Spleen (tissue), 11 donors: ENCODE data around the gene CD200. TPM values are rescaled to one million over a fixed set of nuclear protein-coding genes. Genes with fewer than 3 reads are reported as not detected.

Experiments
- DNase-seq: peaks from one replicate; pipeline ENCODE4 v3.0.0-alpha.2; 2020
- H3K27ac ChIP-seq, 8 donors: fragments of 200-600 bp; sonication (generic) in 7 of 8; 1 replicate in 4 of 8; 2 replicates in 4 of 8; pipeline versions ENCODE4 v1.5.0 to v1.8.0; 2016 to 2021; ENCODE audit warnings: inconsistent platforms in 4 of 8, mild to moderate bottlenecking in 4 of 8, moderate library complexity in 1 of 8
- H3K27me3 ChIP-seq, 7 donors: fragments of 200-600 bp; sonication (generic) in 6 of 7; replicated peaks in 1 of 7; 1 replicate in 4 of 7; 2 replicates in 3 of 7; pipeline versions ENCODE4 v1.5.0 to v1.8.0; 2016 to 2021; ENCODE audit warnings: inconsistent platforms in 3 of 7, mild to moderate bottlenecking in 1 of 7
- H3K36me3 ChIP-seq, 6 donors: fragments of 200-600 bp; sonication (generic) in 5 of 6; 1 replicate in 4 of 6; 2 replicates in 2 of 6; pipeline versions ENCODE4 v1.5.0 to v1.8.0; 2016 to 2021; ENCODE audit warnings: inconsistent platforms in 2 of 6
- H3K4me1 ChIP-seq, 6 donors: fragments of 200-600 bp; sonication (generic) in 5 of 6; 1 replicate in 3 of 6; 2 replicates in 3 of 6; pipeline versions ENCODE4 v1.5.0 to v1.8.0; 2016 to 2021; ENCODE audit warnings: inconsistent platforms in 3 of 6
- H3K4me3 ChIP-seq, 8 donors: fragments of 200-600 bp; sonication (generic) in 7 of 8; 1 replicate in 4 of 8; 2 replicates in 4 of 8; pipeline versions ENCODE4 v1.5.0 to v1.8.0; 2016 to 2021; ENCODE audit warnings: inconsistent platforms in 4 of 8, mild to moderate bottlenecking in 4 of 8, moderate library complexity in 2 of 8
- H3K9me3 ChIP-seq, 8 donors: fragments of 200-600 bp; sonication (generic) in 7 of 8; 1 replicate in 4 of 8; 2 replicates in 4 of 8; pipeline versions ENCODE4 v1.5.0 to v1.8.0; 2016 to 2021; ENCODE audit warnings: inconsistent platforms in 4 of 8
- POLR2A ChIP-seq, 3 donors: fragments of 450-650 bp; IDR thresholded peaks; one replicate each; pipeline ENCODE4 v1.5.1; 2017; ENCODE audit warnings: antibody characterized with exemption in 3 of 3, mild to moderate bottlenecking in 1 of 3
- POLR2AphosphoS5 ChIP-seq, 3 donors: sonication (generic); formaldehyde crosslinking; IDR thresholded peaks; one replicate each; pipeline ENCODE4 v1.5.1; 2017; ENCODE audit warnings: antibody characterized with exemption in 3 of 3
- WGBS, 5 donors: extraction: QIAGEN DNeasy Blood & Tissue Kit in 3 of 5; methylation state at CpG; one replicate each; pipeline versions ENCODE4 v1.1.5 to v1.1.7; 2013 to 2018; 5-methylcytosine and 5-hydroxymethylcytosine counted together
- intact Hi-C: fragments of 100-400 bp; cut with DNase I; formaldehyde crosslinking; loops from one replicate; pipeline ENCODE4 v1.15.0; 2023; ENCODE audit warnings: low total_unique reads
- polyA plus RNA-seq, 3 donors: library from polyadenylated mRNA; stranded (reverse); fragments of 200-250 nt; gene quantifications; one replicate each; pipeline ENCODE4 v1.2.1, GENCODE V29; 2013
- total RNA-seq, 7 donors: library from RNA; depleted of rRNA in 3 of 7; stranded (reverse); fragments of >200 nt in 3 of 7; fragmentation: NEBNext Ultra II Directional in 4 of 7; extraction: Animal tissue kit (Norgen Biotek cat#: 25700) in 4 of 7; gene quantifications; one replicate each; pipeline versions ENCODE4 v1.1.0 to v1.2.1, GENCODE V29; 2016 to 2021
- TF ChIP-seq, protein P1 (sequence below), 11 experiments: fragments of 200-600 bp in 7 of 11; fragments of 450-650 bp in 4 of 11; sonication (generic) in 4 of 11; IDR thresholded peaks in 8 of 11; conservative IDR thresholded peaks in 3 of 11; 1 replicate in 7 of 11; 2 replicates in 4 of 11; pipeline versions ENCODE4 v1.4.0 to v1.8.0; 2016 to 2021; ENCODE audit warnings: antibody characterized with exemption in 11 of 11, inconsistent platforms in 4 of 11, mild to moderate bottlenecking in 1 of 11
- donor health status: healthy with polysubstance abuse.
- donor health status: DM: no; HTN: no; CAD: no; lungs with moderate emphysema.
- donor health status: DM: no; HTN: no; CAD: no.
- donor health status: Bipolar disorder and iron deficiency.
- donor health status: healthy.
- donor health status: DM: no; HTN: no; CAD: no.
- donor health status: DM: yes; HTN: yes; CAD: no.

The CD200 gene
- total and polyA plus RNA-seq, 10 donors: 4.3 to 13.1 (median 6.6) TPM

DNA sequence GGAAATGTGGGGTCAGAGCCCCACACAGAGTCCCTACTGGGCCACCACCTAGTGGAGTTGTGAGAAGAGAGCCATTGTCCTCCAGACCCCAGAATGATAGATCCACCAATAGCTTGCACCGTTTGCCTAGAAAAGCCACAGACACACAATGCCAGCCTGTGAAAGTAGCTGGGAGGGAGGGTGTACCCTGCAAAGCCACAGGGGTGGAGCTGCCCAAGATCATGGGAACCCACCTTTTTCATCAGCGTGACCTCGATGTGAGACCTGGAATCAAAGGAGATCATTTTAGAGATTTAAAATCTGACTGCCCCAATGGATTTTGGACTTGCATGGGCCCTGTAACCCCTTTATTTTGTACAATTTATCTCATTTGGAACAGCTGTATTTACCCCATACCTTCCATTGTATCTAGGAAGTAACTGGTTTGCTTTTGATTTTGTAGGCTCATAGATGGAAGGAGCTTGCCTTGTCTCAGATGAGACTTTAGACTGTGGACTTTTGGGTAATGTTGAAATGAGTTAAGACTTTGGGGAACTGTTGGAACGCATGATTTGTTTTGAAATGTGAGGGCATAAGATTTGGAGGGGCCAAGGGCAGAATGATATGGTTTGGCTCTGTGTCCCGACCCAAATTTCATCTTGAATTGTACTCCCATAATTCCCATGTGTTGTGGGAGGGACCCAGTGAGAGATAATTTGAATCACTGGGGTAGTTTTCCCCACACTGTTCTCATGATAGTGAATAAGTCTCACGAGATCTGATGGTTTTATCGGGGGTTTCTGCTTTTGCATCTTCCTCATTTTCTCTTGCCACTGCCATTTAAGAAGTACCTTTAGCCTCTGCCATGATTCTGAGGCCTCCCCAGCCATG is 49.0 kb downstream of the CD200 start:
- H3K4me1 ChIP-seq: peaks cover 0 to 26% (median 5%) of the 10 kb centered on the region in 6 donors
- no peaks in the 10 kb centered on the region for H3K36me3 ChIP-seq
- H3K4me3 ChIP-seq: no peak overlapping the region
- no peak overlapping the region for H3K27ac ChIP-seq
- DNase-seq: no peak
- intact Hi-C loops: no loop called here
- no peaks in the 10 kb centered on the region for H3K9me3 ChIP-seq
- TF ChIP-seq, protein P1, sequence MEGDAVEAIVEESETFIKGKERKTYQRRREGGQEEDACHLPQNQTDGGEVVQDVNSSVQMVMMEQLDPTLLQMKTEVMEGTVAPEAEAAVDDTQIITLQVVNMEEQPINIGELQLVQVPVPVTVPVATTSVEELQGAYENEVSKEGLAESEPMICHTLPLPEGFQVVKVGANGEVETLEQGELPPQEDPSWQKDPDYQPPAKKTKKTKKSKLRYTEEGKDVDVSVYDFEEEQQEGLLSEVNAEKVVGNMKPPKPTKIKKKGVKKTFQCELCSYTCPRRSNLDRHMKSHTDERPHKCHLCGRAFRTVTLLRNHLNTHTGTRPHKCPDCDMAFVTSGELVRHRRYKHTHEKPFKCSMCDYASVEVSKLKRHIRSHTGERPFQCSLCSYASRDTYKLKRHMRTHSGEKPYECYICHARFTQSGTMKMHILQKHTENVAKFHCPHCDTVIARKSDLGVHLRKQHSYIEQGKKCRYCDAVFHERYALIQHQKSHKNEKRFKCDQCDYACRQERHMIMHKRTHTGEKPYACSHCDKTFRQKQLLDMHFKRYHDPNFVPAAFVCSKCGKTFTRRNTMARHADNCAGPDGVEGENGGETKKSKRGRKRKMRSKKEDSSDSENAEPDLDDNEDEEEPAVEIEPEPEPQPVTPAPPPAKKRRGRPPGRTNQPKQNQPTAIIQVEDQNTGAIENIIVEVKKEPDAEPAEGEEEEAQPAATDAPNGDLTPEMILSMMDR (IDR thresholded peaks at IDR 0.05 in 8 of 11, conservative IDR thresholded peaks at IDR 0.05 in 3 of 11): no peak
- TF ChIP-seq POLR2A (IDR thresholded peaks at IDR 0.05) (no peak), POLR2AphosphoS5 (IDR thresholded peaks at IDR 0.05) (no peak)
- no peaks in the 10 kb centered on the region for H3K27me3 ChIP-seq
- 60 to 82% (median 74%) methylated on average over 7 of the region's 7 CpGs for WGBS, 5 donors

DNA sequence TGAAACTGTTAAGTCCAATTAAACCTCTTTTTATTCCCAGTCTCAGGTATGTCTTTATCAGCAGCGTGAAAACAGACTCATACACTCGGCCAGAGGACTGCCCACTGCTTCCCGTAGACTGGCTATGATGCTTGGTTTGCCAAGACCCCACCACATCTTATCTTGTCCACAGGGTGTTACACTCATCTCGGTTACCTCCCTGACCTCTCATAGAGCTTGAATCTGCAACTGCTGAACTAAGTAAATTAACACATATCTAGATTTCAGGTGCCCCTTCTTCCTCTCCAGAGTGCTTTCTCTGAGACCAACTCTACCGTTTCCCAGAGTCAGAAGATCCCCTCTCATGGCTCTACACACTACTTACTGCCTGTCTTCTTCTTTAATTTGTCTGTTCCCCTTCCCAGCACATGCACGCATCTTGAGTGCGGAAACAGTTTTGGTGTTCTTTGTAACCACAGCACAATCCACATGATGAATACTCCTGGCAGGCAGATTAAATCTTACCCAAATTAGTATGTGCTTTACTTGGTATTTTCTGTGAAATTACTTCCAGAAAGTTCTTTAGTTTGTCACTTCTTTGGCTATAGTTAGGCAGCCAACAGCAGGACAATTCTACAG is 49.7 kb downstream of the CD200 start:
- TF ChIP-seq, protein P1 (IDR thresholded peaks at IDR 0.05 in 8 of 11, conservative IDR thresholded peaks at IDR 0.05 in 3 of 11): no peak
- no peak for DNase-seq
- H3K27me3 ChIP-seq: no peaks in the 10 kb centered on the region
- no peaks in the 10 kb centered on the region for H3K36me3 ChIP-seq
- 57 to 70% (median 67%) methylated on average over 7 of the region's 7 CpGs for WGBS, 5 donors
- H3K9me3 ChIP-seq: no peaks in the 10 kb centered on the region
- H3K27ac ChIP-seq: no peak overlapping the region
- H3K4me3 ChIP-seq: no peak overlapping the region
- peaks cover 0 to 19% (median 4%) of the 10 kb centered on the region in 6 donors for H3K4me1 ChIP-seq
- intact Hi-C loops: no loop called here

DNA sequence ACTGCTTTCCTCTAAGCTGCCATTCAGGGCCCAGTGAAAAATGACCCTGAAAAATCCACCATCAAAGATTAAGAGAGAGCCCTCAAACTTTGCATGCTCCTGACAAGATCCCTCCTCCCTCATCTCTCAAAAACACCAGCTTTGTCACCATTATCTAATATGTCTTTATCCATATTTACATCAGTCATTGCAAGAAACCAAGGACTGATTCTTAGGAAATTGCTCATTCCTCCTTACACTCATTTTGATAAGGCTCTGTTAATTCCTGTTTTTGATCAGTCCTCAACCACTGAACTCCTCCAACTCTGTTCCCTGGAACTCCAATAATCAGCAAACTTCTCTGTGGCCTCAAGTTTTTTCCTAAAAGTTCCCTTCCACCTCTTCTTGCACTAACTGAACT is 51.8 kb downstream of the CD200 start:
- H3K9me3 ChIP-seq: no peaks in the 10 kb centered on the region
- H3K36me3 ChIP-seq: no peaks in the 10 kb centered on the region
- peaks cover 0 to 6% (median 0%) of the 10 kb centered on the region in 6 donors for H3K4me1 ChIP-seq
- no peak for TF ChIP-seq POLR2AphosphoS5 (IDR thresholded peaks at IDR 0.05)
- DNase-seq: no peak
- H3K27ac ChIP-seq: no peak overlapping the region
- no peak overlapping the region for H3K4me3 ChIP-seq
- intact Hi-C loops: no loop called here
- no peaks in the 10 kb centered on the region for H3K27me3 ChIP-seq

DNA sequence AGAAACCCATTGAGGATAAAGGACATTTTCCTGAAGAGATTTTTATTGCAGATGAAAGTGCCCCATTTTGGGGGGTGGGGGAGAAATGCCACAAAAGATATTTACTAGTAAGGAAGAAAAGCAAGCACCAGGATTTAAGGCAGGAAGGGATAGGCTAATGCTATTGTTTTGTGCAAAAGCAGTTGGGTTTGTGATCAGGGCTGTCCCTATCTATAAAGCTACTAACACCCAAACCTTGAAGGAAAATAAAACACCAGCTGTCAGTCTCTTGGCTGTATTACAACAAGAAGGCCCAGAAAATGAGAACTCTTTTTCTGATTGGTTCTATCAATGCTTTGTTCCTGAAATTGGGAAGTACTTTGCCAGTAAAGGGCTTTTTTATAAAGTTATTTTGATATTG is 56.0 kb downstream of the CD200 start:
- intact Hi-C loops: no loop called here
- TF ChIP-seq POLR2A (IDR thresholded peaks at IDR 0.05): no peak
- TF ChIP-seq POLR2AphosphoS5 (IDR thresholded peaks at IDR 0.05): no peak
- TF ChIP-seq, protein P1 (IDR thresholded peaks at IDR 0.05 in 8 of 11, conservative IDR thresholded peaks at IDR 0.05 in 3 of 11): no peak
- H3K9me3 ChIP-seq: peaks cover 0 to 9% (median 3%) of the 10 kb centered on the region in 8 donors
- H3K4me1 ChIP-seq: peaks cover 0 to 27% (median 6%) of the 10 kb centered on the region in 6 donors
- no peak overlapping the region for H3K27ac ChIP-seq
- H3K4me3 ChIP-seq: no peak overlapping the region
- H3K27me3 ChIP-seq: no peaks in the 10 kb centered on the region
- H3K36me3 ChIP-seq: no peaks in the 10 kb centered on the region
- DNase-seq: no peak
